AG09309 (cell line): ENCODE data around the gene MEGF11.

Experiments
- DNase-seq: peaks from one replicate; pipeline ENCODE4 v3.0.0-alpha.2; 2010; ENCODE audit warnings: low read depth
- H3K4me3 ChIP-seq: 2 replicates; pipeline ENCODE4 v1.5.1; 2011; ENCODE audit warnings: mild to moderate bottlenecking, low read depth, low read length, moderate library complexity; ENCODE audit not compliant: control insufficient read depth
- TF ChIP-seq, protein P1 (sequence below): IDR thresholded peaks from 2 replicates; pipeline ENCODE4 v1.5.1; 2011; ENCODE audit warnings: mild to moderate bottlenecking, low read depth, low read length, inconsistent platforms; ENCODE audit not compliant: insufficient read depth, control insufficient read depth; ENCODE audit errors: missing control alignments

Gene MEGF11

DNA sequence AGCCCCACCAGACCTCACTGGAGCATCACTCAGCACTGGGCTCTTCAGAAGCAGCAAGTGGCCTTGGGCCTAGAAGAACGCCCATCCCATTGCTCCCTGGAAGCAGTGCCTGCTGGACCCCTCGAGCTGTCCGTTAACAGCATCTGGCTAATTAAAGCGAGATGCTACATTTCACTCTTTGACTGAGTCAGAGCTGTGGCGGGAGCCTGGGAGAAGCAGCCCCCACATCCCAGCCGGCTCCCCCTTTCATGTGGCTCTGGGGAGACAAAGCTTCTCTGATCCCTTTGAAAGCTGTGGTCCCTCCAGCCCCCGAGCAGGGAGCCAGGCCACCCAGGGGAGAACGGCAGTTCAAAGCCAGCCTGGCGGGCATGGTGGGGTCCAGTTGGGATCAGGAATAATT lies 103.7 kb downstream of the MEGF11 start:
- TF ChIP-seq, protein P1, sequence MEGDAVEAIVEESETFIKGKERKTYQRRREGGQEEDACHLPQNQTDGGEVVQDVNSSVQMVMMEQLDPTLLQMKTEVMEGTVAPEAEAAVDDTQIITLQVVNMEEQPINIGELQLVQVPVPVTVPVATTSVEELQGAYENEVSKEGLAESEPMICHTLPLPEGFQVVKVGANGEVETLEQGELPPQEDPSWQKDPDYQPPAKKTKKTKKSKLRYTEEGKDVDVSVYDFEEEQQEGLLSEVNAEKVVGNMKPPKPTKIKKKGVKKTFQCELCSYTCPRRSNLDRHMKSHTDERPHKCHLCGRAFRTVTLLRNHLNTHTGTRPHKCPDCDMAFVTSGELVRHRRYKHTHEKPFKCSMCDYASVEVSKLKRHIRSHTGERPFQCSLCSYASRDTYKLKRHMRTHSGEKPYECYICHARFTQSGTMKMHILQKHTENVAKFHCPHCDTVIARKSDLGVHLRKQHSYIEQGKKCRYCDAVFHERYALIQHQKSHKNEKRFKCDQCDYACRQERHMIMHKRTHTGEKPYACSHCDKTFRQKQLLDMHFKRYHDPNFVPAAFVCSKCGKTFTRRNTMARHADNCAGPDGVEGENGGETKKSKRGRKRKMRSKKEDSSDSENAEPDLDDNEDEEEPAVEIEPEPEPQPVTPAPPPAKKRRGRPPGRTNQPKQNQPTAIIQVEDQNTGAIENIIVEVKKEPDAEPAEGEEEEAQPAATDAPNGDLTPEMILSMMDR, result no peak
- H3K4me3 ChIP-seq, result no peak overlapping the region
- DNase-seq, result no peak

DNA sequence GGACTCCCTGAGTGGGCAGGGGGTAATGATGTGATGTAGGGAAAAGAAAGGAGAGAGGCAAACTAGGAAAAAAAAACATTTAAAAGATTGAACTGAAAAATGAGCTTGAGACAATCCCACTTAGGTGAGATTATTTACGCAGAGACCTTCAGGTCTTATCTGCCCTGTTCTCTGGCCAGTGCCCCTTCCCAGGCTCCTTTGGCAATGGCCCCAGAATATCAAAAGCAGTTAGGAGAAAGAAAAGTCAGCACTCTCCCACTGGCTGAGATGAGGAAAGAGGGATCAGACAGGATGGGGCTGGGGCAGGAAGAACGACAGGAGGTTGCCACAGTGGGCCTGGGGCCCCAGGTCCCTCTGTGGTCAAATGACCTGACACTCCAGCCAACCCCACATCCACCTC lies 105.4 kb downstream of the MEGF11 start:
- no peak overlapping the region for H3K4me3 ChIP-seq
- TF ChIP-seq, protein P1, result no peak
- no peak for DNase-seq

DNA sequence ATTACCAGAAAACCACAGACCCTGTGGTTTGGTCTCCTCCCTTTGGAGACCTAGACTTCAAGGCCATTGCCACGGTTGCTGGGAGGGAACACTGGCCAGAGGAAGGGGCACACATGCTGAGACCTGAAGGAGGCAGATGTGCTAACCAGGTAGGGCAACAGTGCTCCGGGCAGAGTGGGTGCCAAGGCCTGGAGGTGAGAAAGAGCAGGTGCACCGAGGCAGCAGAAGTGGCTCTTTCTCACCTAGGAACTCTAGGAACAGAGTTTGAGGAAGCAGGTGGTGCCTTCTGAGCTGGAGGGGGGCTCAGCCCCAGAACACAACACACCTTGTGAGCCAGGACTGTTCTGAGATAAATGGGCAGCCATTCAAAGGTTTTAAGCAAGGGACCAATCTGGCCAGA lies 106.1 kb downstream of the MEGF11 start:
- no peak overlapping the region for H3K4me3 ChIP-seq
- no peak for DNase-seq
- TF ChIP-seq, protein P1, result no peak

DNA sequence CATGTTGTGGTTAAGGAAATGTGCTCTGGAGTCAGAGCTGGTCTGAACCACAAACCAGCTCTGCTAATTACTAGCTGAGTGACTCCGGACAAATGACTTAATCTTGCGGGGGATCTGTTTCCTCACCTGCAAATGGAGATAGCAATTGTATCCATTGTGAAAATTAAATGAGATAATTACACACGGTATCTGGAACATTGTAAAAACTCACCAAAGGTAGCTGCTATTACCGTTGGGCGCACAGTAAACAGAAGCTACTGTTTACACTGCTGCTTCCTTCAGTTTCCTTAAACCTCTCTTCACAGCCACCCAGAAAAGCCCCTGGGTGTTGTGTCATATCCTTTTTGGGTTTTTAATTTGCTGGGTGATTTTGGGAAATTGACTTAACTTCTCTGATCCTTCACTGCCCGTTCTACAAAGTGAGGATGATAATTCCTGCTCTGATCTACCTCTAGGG lies 107.8 kb downstream of the MEGF11 start:
- no peak overlapping the region for H3K4me3 ChIP-seq
- DNase-seq, result no peak
- TF ChIP-seq, protein P1, result no peak

DNA sequence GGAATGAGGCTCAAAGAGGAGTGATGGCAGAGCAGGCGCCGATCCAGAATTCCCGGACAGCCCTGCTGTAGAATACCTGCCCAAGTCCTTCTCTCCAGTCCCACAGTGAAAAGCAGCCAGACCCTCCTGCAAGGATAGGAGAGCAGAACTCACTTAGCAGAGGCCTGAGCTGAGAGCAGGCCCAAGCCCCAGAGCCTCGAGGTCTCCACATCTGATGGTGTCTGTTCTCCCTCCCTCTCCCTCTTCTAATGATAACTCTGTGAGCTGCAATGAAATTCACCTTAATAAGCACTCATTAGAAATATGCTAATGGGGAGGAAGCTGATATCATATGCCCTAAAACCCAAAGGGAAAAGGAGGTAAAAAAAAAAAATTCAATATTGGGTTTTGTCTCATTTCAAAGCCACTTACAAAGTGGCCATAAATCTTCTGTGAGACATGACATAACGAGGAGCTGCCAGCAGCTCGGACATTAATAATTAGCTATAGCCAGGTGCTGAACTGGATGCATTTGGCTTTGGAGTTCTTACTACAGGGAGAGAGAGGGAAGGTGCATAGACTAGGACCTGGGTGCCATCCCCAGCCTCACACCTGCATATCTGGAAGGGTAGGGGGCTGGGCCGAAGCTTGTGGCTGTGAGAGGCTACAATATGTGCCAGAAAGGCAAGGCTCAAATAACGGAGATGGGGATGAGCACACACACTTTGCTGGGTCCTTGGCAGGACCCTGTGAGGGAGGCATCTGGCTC lies 108.4 kb downstream of the MEGF11 start:
- no peak overlapping the region for H3K4me3 ChIP-seq

DNA sequence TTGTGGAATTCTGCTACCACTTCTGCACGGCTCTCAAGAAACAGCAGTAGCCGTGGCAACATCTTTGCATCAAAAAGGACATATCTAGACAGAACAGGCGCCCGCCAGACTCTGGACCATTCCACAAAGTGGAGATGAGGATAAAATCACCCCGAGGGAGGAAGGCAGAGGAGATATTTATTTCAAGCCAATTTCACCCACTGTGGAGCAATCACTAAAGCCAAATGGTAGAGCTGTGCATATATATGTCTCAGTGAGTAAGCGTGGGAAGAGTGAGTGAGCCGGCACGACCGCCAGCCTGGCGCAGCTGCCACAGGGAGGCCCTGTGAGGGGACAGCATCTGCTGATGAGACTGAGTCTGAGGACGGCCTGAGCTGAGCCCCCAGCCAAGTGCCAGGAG lies 111.3 kb downstream of the MEGF11 start:
- no peak for DNase-seq
- no peak overlapping the region for H3K4me3 ChIP-seq
- TF ChIP-seq, protein P1, result no peak

More for the DNA sequence above, 108.4 kb downstream of the MEGF11 start:
- TF ChIP-seq, protein P1, result no peak
- DNase-seq, result no peak

DNA sequence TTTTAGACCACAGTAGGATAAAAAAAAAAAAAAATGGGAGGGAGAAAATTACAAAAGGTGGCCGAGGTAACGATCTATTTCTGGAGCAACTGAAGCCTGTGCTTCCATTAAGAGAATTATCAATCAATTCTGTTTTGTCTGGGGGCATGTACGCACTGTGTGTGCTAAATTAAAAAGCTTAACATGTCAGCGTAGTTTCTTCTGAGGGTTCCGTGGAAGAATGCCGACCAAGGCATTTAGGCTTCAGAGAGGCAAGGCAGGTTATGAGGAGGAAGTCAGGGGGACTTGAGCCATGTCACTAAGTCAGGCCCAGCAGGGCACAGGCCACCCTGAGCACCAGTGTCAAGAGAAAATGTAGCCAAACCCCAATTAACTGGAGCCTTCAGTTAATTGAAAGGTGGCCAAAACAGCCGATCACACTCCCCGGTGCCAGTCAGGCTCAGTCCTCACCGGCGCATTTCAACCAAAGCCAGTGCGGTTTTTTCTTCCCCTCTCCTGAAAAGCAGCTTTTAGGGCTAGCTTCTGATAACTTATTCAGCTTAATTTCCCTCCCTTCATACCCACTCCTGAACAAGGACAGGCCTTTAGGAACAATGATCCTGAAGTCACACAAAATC lies 113.9 kb downstream of the MEGF11 start:
- DNase-seq, result no peak
- no peak overlapping the region for H3K4me3 ChIP-seq
- TF ChIP-seq, protein P1, result no peak
